GOT3 (cell line): Measurements from ENCODE around the gene TMEM170B.
"Not testable (repeated sequence)": the region's sequence is repeated elsewhere in the genome, so short reads cannot be mapped to it uniquely, and the experiment has no call there.

Experiments
- DNase-seq: peaks from one replicate; lab custom pipeline; 2025; ENCODE audit warnings: mixed read lengths; lab: John Stamatoyannopoulos, UW

TMEM170B gene

DNA sequence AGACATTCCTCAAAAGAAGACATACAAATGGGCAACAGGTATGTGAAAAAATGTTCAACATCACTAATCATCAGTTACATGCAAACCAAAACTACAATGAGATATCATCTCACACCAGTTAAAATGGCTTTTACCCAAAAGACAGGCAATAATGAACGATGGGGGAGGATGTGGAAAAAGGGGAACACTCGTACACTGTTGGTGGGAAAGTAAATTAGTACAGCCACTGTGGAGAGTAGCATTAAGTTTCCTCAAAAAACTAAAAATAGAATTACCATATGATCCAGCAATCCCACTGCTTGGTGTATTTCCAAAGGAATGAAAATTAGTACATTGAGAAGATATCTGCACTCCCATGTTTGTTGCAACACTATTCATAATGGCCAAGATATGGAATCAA lies 8.6 kb upstream of the TMEM170B start:
- DNase-seq, result no peak

DNA sequence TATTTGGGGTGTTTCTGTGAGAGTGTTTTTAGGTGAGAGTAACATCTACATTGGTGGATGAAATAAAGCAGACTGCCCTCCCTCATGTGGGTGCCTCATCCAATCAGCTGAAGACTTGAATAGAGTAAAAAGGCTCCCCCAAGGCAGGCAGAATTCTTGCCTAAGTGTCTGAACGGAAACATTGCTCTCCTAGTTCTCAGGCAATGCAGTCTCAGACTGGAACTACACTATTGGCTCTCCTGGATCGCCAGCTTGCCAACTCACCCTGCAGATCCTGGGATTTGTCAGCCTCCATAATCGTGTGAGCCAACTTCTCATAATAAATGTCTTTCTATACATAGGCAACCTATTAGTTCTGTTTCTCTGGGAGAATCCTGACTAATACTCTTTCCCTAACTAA lies 5.5 kb upstream of the TMEM170B start:
- no peak for DNase-seq

DNA sequence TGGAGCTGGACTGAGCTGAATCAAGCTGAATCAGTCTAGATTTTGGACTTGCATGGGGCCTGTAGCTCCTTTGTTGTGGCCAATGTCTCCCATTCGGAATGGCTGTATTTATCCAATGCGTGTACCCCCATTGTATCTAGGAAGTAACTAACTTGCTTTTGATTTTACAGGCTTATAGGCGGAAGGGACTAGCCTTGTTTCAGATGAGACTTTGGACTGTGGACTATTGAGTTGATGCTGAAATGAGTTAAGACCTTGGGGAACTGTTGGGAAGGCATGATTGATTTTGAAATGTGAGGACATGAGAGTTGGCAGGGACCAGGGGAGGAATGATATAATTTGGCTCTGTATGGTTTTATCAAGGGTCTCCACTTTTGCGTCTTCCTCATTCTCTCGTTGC lies 3.0 kb upstream of the TMEM170B start:
- DNase-seq, result no peak

DNA sequence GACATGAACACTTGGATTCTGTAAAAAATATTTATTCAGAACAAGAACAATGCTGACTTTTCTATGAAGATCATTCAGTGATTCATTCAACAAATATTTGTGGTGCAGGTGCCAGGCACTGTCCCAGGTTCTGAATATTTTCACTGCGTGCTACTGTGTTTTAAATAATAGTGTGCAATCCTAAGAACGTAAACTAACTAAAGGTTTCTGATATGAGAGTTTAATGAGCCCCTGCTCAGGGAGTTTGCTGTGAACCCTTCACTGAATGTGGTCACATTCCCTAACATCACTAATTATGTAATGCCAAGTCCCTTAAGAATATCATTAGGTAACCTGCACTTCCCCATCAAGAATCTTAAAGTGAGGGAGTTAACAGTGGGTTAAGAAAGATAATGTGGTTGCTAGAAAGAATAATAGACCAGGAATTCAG lies 1.7 kb upstream of the TMEM170B start:
- no peak for DNase-seq

DNA sequence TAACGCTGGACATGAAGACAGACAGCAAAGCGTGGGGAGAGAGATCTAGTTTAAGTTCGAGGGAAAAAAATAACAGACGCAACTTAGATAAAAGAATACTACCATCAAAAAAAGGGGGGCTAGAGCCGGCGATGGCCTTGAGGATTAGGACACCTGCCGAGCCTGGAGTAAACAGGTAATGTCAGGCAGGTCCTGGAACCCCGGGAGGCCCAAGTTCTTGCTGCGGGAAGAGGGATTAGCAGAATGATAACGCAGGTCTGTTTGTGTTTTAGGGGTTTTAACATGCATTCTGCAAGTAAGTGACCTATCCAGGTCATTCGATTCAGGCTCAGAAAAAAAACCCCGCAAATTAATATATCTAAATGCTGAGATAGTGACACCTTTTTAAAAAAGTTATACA lies 754 bp upstream of the TMEM170B start:
- DNase-seq, result no peak

DNA sequence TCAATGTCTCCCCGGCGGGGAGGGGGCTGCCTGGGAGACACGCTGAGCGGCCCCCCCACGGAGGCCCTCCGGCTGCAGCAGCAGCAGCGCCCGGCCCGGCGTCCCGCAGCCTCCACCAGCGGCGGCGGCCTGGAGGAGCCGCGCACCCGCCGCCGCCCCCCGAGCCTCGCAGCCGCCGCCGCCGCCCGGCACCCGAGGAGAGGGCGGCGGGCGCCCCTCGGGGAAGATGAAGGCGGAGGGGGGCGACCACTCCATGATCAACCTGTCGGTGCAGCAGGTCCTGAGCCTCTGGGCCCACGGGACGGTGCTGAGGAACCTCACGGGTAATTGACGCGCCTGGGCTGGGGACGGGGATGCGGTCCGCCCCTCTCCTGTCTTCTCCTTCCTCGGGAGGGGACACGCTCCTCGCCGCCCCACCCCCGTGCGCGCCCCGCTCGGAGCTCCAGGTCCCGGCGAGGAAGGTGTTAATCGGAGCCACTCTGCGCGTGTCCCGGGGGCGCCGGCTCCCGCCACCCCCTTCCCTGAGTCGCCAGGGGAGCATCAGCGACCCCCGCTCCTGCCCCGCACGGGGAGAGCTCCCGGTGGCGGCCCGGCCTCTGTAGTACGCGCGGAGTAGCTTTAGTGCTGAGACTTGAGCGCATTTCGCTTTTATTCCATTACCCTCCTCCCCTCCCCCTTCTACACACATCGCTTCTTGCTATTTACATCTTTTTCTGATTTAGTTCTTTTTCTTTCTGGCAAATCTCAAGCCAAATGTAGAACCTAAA lies 686 bp downstream of the TMEM170B start:
- DNase-seq, result no peak

DNA sequence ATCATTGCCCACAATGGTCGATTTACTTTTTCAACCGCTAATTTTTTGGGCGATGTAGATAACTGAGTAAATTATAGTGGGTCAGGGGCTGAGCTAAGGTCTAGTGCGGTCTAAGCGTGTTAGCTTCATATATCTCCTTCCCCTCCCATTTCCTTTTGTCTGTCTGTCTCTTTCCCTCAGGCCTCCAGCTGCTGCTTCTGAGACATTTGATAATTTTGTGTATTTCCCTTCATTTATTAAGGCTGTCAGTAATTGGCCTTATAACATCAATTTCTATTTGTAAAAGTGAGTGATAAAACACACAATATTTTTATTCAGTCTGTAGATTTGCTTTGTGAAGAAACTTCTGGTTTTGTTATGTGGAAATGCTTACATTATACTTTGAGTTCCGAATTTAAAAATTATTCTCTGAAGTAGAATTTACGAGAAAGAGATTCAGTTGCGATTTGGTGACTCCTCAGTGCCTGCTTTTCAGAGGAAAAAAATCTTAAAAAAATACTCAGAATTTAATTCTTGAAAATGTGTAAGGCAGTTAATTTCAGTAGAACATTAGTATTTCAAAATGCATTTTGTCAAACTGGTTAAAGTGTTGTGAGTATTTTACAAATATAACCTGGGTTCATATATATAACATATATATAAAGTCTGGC lies 1.4 kb downstream of the TMEM170B start:
- DNase-seq, result no peak

DNA sequence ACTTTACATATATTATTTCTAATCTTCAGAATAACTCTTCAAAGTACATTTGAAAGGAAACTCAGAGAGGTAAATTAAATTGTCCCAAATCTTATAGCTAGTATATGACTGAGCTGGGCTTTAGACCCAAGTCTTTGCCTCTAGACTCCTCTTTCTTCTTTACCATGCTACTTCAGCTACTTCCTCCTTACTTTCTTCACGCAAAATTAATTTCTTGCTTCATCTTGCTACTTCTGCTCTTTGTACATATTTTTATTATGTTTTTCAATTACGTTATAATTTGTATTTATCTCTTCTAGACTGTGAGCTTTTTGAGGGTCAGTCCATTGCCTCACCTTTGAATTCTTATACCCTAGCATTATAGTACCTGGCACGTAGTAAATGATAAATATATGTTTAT lies 5.3 kb downstream of the TMEM170B start:
- no peak for DNase-seq

DNA sequence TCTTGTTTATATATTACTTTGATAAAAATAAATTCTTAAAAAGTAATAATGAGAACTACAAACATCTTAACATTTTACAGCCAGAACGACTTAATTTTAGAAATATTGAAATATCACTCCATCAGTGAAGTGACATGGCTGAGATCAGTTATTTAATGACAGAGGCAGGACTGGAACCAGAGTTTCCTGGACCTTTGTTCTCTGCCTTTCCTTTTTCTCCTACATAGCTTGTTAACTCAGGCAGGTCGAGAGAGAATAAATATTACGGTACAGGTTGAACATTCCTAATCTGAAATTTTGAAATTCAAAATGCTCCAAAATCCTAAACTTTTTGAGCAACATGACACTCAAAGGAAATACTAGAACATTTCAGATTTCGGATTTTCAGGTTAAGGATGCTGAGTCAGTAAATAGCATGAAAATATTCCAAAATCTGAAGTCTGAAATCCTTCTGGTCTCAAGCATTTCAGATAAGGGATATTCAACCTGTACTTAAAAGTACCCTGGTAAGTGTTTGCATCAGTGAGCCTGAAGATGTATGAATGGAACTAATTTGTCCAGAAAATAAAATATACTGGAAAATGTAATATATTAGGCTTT lies 6.5 kb downstream of the TMEM170B start:
- DNase-seq, result no peak

DNA sequence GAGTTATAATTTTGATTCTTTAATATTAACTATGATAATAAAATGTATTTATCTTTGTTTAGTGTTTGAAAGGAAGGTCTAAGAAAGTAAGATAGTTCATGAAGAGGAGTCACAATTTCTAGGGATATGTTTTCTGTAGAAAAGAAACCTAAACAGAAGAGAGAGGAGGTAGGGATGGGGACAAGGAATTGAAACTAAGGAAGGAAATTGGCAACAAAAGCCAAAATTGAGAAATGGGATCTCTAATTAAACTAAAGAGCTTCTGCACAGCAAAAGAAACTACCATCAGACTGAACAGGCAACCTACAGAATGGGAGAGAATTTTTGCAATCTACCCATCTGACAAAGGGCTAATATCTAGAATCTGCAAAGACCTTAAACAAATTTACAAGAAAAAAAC lies 10.3 kb downstream of the TMEM170B start:
- not testable (repeated sequence) for DNase-seq

DNA sequence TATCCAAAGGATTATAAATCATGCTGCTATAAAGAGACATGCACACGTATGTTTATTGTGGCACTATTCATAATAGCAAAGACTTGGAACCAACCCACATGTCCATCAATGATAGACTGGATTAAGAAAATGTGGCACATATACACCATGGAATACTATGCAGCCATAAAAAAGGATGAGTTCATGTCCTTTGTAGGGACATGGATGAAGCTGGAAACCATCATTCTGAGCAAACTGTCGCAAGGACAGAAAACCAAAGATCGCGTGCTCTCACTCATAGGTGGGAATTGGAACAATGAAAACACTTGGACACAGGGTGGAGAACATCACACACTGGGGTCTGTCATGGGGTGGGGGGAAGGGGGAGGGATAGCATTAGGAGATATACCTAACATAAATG lies 11.0 kb downstream of the TMEM170B start:
- not testable (repeated sequence) for DNase-seq

DNA sequence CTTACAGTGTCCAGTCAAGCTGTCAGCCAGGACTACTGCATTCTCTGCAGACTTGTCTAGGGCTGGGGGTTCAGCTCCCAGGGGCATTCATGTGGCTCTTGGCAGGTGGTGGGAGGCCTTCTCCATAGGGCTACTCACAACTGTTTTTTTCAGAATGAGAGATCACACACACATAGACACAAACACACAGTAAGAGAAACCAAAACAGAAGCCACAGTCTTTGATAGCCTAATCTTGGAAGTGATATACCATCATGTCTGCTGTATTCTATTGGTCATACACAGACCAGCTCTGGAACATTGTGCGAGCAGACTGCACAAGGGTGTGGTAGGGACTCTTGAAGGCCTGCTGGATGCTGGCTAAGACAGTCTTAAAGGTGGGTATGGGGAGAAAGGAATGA lies 13.5 kb downstream of the TMEM170B start:
- no peak for DNase-seq

DNA sequence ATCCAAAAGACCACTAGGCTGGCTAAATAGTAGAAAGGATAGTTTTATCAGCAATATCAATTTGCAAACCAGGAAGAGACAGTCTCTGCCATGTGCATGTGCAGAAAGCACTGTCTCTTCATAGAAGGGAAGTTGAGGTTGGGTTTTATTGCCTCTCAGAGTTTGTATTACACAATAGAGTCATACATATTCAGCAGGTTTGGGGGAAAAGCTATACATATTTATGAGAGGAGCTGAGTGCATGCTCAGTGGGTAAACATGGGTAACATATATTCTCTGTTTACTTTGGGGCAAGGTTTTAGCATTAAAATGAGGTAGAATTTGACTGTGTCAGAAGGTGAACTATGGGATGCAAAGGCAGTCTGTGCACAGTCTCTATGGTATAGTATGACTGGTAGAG lies 14.9 kb downstream of the TMEM170B start:
- no peak for DNase-seq

DNA sequence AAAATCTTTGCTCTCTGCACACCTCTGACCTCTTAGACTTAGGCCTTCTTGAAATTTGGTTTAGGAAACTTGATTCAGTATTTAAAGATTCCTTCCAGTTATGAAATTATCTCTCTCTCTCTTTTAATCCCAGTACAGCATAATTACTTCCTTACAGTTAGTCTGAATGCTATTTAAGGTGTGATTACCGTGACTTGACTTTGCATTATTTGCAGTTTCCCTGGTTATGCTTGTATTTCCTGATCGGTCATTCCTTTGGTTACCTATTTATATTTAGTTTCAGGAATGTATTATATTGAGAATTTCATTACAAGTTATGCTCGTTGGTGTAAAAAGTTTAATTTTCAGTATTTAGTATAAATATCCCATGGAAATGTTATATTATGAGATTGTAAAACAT lies 16.3 kb downstream of the TMEM170B start:
- DNase-seq, result no peak

DNA sequence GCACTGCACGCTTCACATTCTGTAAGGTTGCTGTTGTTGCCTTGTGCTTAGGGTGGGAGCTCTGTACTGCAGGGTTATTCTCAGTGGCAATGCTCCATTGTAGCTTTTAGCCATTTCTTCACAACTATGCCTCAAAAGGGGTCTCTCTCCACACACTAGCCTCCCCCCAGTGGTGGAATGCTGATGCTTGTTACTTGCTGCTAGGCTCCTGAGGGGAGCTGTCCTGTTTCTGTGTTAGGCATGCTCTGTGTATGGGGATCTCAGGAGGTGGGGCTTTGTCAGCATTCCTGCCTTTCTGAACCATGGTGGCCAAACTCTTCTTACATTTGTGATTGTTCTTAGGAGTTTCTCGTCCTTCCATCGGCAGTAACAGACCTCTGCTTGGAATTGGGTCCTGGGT lies 18.8 kb downstream of the TMEM170B start:
- no peak for DNase-seq

DNA sequence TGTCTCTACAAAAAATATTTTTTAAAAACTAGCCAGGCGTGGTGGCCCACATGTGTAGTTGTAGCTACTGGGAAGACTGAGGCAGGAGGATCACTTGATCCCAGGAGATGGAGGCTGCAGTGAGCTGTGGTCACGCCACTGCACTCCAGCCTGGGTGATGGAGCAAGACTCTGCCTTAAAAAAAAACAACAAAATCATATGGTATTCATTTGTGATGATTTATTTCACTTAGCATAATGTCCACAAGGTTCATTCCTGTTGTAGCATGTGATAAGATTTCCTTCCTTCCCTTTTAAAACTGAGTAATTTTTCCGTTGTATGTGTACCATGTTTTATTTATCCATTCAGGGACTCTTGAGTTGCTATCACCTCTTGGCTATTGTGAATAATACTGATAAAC lies 26.2 kb downstream of the TMEM170B start:
- DNase-seq, result no peak

DNA sequence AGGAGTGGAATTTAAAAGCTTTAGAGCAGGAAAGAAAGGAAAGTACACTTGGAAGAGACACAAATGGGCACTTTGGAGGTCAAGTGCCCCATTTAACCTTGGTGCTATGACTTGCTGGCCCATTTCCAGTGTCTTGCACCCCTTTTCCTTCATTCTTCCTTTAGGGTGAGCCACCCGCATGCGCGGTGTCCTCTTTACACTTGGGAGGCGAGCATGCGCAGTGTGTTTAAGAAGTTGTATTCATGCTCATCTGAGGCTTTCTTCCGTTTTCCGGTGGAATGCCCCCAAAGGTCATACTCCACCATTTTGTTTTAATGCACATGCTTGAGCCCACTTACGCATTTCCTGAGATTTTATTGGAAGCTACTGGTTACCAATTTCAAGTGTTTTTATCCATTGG lies 29.1 kb downstream of the TMEM170B start:
- no peak for DNase-seq

DNA sequence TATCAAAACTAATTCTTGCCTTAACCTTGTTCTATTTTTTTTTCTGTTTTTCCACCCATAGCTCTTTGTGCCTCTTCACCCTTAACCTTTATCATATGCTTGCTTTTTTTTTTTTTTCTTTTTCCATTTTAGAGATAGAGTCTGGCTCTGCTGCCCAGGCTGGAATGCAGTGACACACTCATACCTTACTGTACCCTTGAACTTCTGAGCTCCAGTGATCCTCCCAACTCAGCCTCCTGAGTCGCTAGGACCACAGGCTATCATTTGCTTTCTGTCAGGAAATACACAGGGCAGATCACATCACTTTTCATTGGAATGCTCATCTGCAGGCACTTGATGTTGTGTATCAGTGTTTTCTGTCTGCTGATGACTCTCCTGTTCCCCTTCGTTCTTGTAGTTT lies 33.5 kb downstream of the TMEM170B start:
- DNase-seq, result no peak

DNA sequence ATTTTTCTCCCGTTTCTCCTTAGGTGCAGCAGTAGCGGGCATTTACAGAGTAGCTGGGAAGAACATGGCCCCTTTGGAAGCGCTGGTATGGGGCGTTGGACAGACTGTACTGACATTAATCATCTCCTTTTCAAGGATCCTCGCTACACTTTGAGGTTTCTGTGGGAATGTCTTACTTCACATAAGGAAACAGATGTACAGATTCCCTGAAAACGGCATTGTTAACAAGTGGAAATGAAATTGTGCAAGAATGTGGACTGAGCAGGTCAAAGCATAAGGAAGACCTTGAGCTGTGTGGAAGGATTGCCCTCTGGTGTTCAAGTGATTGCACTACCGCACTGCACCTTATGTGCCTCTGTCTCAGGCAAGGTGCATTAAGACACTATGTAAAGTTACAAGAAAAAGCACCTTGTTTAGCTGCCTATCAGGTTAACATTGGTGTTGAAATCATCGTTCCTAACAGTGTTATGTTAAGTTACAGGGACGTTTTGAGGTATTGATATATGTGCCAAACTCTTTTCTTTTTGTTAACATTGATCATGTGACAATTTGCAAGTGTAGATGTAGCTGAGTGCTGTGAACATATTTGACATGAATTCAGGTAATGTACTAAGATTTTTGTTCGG lies 38.0 kb downstream of the TMEM170B start:
- DNase-seq, result no peak

DNA sequence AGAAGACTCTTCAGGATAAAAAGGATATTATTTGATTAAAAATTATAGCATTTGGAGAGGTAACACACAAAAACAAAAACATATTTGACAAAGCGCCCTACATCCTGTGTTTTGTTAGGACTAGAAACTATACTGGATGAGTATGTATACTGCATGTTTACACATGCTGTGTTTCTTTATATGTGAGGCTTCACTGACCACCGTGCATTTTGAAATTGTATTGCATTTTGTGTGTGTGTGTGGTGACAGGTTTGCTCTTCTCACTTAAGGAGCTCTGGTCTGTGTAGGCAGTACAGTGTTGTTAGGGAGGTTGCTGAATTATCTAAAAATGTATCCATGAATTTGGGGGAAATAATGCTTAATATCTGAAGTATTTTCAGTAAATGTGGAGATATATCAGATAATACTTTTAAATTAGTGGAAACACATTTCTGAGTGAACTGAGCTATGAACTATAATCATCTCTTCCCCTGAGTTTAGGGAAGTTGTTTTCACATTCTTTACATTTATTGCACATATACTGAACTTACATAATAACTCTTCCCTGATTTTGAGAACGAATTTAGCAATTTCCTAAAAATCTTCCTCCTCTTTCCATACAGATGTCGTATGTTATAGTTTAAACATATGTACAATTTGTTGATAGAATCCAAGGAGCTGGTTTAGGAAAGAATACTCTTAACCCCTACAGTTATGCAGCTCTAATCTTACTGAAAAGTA lies 43.3 kb downstream of the TMEM170B start:
- DNase-seq, result no peak

DNA sequence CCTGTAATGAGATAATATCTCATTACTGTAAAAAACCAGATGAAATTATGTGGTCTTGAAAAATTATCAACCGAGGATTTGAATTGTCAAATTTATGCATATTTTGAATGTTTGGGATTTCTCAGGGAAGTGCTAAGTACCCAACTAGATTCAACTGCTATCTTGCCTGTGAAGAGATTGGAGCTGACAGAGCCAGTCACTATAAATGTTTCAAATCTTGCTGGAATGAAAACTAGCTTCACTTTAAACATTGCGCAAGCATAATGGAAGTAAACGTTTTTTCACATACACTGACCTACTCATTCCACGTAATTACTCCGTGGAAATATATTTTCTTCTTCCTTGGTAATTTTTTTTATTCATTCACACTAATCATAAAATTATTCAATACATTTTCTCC lies 46.7 kb downstream of the TMEM170B start:
- DNase-seq, result no peak

DNA sequence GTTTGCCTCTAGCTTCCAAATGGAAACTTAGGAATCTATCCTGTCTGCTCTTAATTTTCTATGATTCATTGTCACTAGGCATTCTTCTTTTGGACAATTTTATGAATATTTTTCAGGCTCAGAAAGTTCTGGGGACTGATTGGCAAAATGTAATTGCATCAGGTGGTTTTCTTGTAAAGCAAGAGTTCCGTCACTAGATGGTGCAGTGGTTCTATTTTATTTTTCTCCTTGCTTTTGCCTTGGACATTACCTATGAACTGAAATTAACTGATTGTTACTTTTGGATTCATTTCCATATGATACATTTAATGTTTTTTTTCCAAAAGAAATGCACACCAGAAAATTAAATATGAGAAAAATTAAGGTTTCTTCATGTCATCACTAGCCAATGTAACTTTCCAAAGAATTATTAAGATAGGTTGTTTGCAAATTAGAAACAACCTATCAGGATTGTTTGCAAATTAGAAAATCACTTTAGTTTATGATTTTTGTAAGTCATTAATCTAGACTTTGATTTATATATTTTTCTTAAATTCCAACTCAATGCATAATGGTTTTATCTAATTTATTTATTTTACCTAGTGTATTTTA lies 48.0 kb downstream of the TMEM170B start:
- DNase-seq, result no peak
